Lower leg skin (tissue), 4 donors: ENCODE data around the gene CAP2. TPM values are rescaled to one million over a fixed set of nuclear protein-coding genes. Genes with fewer than 3 reads are reported as not detected.

ENCODE experiments used
- DNase-seq, 2 donors: peaks; one replicate each; pipeline ENCODE4 v3.0.0-alpha.2; 2019; ENCODE audit warnings: low spot score in 2 of 2
- H3K4me3 ChIP-seq: fragments of 200-600 bp; sonication (generic); 2 replicates; pipeline ENCODE4 v1.5.1; 2017; ENCODE audit warnings: mild to moderate bottlenecking, low read depth; ENCODE audit not compliant: poor library complexity, severe bottlenecking
- CTCF ChIP-seq, 3 donors: fragments of 450-650 bp; IDR thresholded peaks; one replicate each; pipeline ENCODE4 v1.5.1; 2016; ENCODE audit warnings: antibody characterized with exemption in 3 of 3, mild to moderate bottlenecking in 3 of 3, moderate library complexity in 2 of 3
- POLR2A ChIP-seq, 2 donors: fragments of 450-650 bp; IDR thresholded peaks; one replicate each; pipeline ENCODE4 v1.6.1; 2016 to 2017; ENCODE audit warnings: antibody characterized with exemption in 2 of 2, mild to moderate bottlenecking in 1 of 2, moderate library complexity in 1 of 2
- WGBS, 2 donors: methylation state at CpG; one replicate each; pipeline ENCODE4 v1.1.5; 2018; 5-methylcytosine and 5-hydroxymethylcytosine counted together
- intact Hi-C: fragments of 100-400 bp; cut with DNase I; formaldehyde crosslinking; loops from one replicate; pipeline ENCODE4 v1.15.0; 2023; ENCODE audit warnings: low total_unique reads
- total RNA-seq, 4 donors: library from RNA; depleted of rRNA; stranded (reverse); fragments of >200 nt; gene quantifications; one replicate each; pipeline ENCODE4 v1.1.0, GENCODE V29; 2016

CAP2 gene
- total RNA-seq, 4 donors from 2014 or later: 1.1 to 2.3 (median 1.7) TPM

GRCh38 chr6:17367868-17368267 is 25.5 kb upstream of the CAP2 start:
- H3K4me3 ChIP-seq: no peak overlapping the region
- WGBS, 2 donors: 92 to 93% methylated on average over 1 of the region's 1 CpG
- DNase-seq: no peak
- intact Hi-C loops: no loop called here
- TF ChIP-seq POLR2A (IDR thresholded peaks at IDR 0.05) (no peak), CTCF (IDR thresholded peaks at IDR 0.05) (no peak)

- no peak overlapping the region for H3K4me3 ChIP-seq
- TF ChIP-seq CTCF (IDR thresholded peaks at IDR 0.05) (no peak), POLR2A (IDR thresholded peaks at IDR 0.05) (no peak)
- WGBS, 2 donors: 64 to 70% methylated on average over 7 of the region's 7 CpGs
- intact Hi-C loops: no loop called here
- no peak for DNase-seq
Observed at GRCh38 chr6:17381424-17382147, 11.8 kb upstream of the CAP2 start.

- H3K4me3 ChIP-seq: no peak overlapping the region
- TF ChIP-seq CTCF (IDR thresholded peaks at IDR 0.05): no peak
- no peak for TF ChIP-seq POLR2A (IDR thresholded peaks at IDR 0.05)
- intact Hi-C loops: no loop called here
- WGBS, 2 donors: 45% methylated on average over 7 of the region's 7 CpGs
- DNase-seq: no peak
Observed at GRCh38 chr6:17385660-17386059, 7.7 kb upstream of the CAP2 start.

- TF ChIP-seq CTCF (IDR thresholded peaks at IDR 0.05) (no peak), POLR2A (IDR thresholded peaks at IDR 0.05) (no peak)
- DNase-seq: no peak
- intact Hi-C loops: no loop called here
- 53 to 64% methylated on average over 3 of the region's 3 CpGs for WGBS, 2 donors
- H3K4me3 ChIP-seq: no peak overlapping the region
Observed at GRCh38 chr6:17388365-17388764, 5.0 kb upstream of the CAP2 start.

- TF ChIP-seq POLR2A (IDR thresholded peaks at IDR 0.05): no peak
- no peak for TF ChIP-seq CTCF (IDR thresholded peaks at IDR 0.05)
- no peak overlapping the region for H3K4me3 ChIP-seq
- 84 to 94% methylated on average over 4 of the region's 4 CpGs for WGBS, 2 donors
- DNase-seq: no peak
- intact Hi-C loops: no loop called here
Observed at GRCh38 chr6:17389274-17389847, 4.0 kb upstream of the CAP2 start.
